ENCODE data around the gene BMP2K.
A peak's percentile ranks its signal among the peaks of the same experiment; 100 is the strongest.

The BMP2K gene

DNA sequence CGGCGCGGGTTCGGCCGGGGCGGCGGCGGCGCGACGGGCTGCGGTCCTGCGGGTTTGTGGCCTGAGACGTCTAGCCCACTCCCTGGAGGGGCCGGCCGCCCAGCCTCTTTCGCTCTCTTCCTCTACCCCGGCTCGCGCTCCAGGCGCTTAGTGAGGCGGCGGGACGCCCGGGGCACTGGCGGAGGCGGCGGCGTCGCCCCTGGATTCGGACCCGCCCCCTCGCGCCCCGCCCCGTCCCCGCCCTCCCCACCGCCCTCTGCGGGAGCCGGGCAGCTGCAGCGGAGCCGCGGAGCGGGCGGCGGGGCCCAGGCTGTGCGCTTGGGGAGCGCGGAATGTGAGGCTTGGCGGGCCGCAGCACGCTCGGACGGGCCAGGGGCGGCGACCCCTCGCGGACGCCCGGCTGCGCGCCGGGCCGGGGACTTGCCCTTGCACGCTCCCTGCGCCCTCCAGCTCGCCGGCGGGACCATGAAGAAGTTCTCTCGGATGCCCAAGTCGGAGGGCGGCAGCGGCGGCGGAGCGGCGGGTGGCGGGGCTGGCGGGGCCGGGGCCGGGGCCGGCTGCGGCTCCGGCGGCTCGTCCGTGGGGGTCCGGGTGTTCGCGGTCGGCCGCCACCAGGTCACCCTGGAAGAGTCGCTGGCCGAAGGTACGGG is at the start of gene BMP2K:
Gene BMP2K, plus strand, starts transcription at position 272 of the 650 bp plus-strand sequence. Its CDS starts 194 bp downstream, at position 466.
- Histone ChIP-seq H3K27ac (peak within 1 kb of the TSS; percentile 98 to 99), H3K9me3 (no peaks in the 10 kb centered on the region), H3K4me3 (peak within 1 kb of the TSS; percentile 78 to 92), H3K4me1 (peaks cover 0 to 39% (median 4%) of the 10 kb centered on the region in 4 donors), H3K36me3 (no peaks in the 10 kb centered on the region), H3K27me3 (no peaks in the 10 kb centered on the region)
- peak; percentile 66 to 89 for DNase-seq
- TF ChIP-seq, protein P1, sequence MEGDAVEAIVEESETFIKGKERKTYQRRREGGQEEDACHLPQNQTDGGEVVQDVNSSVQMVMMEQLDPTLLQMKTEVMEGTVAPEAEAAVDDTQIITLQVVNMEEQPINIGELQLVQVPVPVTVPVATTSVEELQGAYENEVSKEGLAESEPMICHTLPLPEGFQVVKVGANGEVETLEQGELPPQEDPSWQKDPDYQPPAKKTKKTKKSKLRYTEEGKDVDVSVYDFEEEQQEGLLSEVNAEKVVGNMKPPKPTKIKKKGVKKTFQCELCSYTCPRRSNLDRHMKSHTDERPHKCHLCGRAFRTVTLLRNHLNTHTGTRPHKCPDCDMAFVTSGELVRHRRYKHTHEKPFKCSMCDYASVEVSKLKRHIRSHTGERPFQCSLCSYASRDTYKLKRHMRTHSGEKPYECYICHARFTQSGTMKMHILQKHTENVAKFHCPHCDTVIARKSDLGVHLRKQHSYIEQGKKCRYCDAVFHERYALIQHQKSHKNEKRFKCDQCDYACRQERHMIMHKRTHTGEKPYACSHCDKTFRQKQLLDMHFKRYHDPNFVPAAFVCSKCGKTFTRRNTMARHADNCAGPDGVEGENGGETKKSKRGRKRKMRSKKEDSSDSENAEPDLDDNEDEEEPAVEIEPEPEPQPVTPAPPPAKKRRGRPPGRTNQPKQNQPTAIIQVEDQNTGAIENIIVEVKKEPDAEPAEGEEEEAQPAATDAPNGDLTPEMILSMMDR (IDR thresholded peaks at IDR 0.05): peak in 1 of 2 experiments; percentile 8
- intact Hi-C loops (cut with DNase I; ENCODE audit: low total_unique reads): loop anchor here (10.0 kb wide), 1 partner anchor 131 kb away; no protein-coding TSS in a partner anchor

DNA sequence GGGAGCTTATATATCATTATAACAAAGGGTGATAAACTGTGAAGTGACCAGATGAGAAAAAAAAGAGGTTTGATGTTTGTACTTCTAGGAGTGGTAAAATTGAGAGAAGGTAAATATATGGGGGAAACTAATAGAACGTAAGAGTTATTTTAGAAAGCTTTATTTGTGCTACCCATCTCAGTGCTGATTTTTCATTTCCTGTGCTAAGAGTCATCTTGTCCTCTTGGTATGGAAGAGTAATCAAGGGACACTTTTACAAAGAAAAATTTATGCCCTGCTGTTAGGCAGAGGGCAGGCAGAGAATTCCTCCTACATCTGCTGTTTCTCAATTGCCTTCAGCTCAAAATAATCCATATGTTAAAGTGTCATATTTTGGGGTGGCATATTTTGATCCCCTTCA is 49.6 kb upstream of the BMP2K start:
- TF ChIP-seq, protein P1 (IDR thresholded peaks at IDR 0.05): no peak
- no peaks in the 10 kb centered on the region for H3K36me3 ChIP-seq
- H3K9me3 ChIP-seq: no peaks in the 10 kb centered on the region
- no peak for DNase-seq
- no peak overlapping the region for H3K27ac ChIP-seq
- no peak overlapping the region for H3K4me3 ChIP-seq
- no peaks in the 10 kb centered on the region for H3K27me3 ChIP-seq
- H3K4me1 ChIP-seq: no peaks in the 10 kb centered on the region
- intact Hi-C loops (cut with DNase I; ENCODE audit: low total_unique reads): no loop called here

DNA sequence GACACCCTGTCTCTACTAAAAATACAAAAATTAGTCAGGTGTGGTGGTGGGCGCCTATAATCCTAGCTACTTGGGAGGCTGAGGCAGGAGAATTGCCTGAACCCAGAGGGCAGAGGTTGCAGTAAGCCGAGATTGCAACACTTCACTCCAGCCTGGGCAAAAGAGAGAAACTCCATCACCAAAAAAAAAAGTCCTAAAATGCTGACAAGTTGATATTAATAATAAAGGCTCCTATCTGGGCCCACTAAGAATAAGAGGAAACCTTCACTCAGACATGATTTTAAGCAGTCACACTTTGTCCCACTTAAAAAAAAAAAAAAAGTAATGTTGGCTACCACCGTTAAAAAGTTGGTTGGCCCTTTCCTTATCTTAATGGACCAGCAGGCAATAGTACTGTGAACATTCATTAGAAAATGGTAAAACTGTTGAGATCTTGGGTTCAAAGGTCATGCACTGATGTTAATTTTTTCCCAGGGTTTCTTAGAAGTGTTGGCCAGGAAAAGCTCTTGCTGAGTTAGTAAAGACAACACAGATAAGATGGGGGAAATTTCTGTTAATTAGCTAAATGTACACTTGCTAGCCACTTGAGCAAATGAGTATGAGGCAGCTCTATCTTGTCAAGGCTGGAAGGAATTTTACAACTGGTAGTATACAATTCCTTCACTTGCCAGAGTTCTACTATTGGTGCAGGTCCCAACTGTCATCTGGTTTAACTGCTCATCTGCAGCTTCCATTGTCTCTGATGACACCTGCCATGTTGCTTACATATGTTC is 43.6 kb upstream of the BMP2K start:
- intact Hi-C loops (cut with DNase I; ENCODE audit: low total_unique reads): no loop called here
- no peaks in the 10 kb centered on the region for H3K27me3 ChIP-seq
- H3K9me3 ChIP-seq: no peaks in the 10 kb centered on the region
- TF ChIP-seq, protein P1 (IDR thresholded peaks at IDR 0.05): no peak
- no peaks in the 10 kb centered on the region for H3K36me3 ChIP-seq
- no peak overlapping the region for H3K27ac ChIP-seq
- no peak for DNase-seq
- no peak overlapping the region for H3K4me3 ChIP-seq
- no peaks in the 10 kb centered on the region for H3K4me1 ChIP-seq

DNA sequence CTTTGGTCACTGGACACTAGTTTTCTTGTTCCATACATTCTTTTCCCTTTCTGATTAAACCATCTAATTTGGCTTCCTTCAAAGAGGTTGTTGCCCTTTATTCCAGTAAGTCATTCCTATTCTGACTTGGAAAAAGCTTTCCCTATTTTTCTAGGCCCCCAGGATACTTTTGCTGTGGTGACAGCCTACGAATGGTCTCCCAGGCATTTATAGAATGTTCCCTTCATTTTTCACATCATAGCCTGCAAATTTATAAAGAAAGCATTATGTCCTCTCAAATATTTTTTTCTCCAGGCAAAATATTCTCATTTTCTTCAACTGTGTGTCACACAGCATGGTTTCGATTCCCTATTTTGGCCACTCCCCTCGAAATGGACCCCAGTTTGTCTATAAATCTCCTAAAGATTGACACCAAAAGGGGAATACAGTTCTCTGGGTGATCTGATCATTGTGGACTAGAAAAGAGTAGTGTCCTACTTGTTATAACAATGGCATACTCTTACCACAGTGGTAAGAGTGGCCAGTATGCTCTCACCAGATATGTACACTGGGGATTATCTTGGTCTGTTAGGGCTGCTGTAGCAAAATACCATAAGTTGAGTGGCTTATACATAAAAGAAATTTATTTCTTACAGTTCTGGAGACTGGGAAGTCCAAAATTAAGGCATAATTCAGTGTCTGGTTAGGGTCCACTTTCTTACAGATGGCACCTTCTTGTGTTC is 41.5 kb upstream of the BMP2K start:
- no peak for DNase-seq
- intact Hi-C loops (cut with DNase I; ENCODE audit: low total_unique reads): no loop called here
- Histone ChIP-seq H3K4me1 (no peaks in the 10 kb centered on the region), H3K4me3 (no peak overlapping the region), H3K27ac (no peak overlapping the region), H3K27me3 (no peaks in the 10 kb centered on the region), H3K36me3 (no peaks in the 10 kb centered on the region), H3K9me3 (no peaks in the 10 kb centered on the region)
- TF ChIP-seq, protein P1 (IDR thresholded peaks at IDR 0.05): no peak

DNA sequence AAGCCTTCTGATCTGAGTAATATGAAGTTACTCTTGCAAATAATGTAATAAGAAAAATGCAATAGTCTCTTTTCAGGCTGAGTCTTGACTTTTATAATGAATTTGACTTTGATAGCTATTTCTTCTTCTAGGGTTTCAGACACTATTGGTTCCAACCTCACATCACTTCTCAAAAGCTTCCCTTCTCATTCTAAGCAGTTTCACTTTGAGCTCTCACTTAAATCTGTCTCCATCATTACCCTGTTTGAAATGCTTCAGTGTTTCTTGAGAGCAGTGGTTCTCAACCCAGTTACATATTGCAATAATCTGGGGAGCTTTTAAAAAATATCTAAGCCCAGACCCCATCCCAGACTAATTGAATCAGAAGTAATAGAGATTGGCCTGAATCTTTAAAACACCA is 40.5 kb upstream of the BMP2K start:
- intact Hi-C loops (cut with DNase I; ENCODE audit: low total_unique reads): no loop called here
- no peaks in the 10 kb centered on the region for H3K9me3 ChIP-seq
- DNase-seq: no peak
- no peak overlapping the region for H3K27ac ChIP-seq
- H3K27me3 ChIP-seq: no peaks in the 10 kb centered on the region
- H3K36me3 ChIP-seq: no peaks in the 10 kb centered on the region
- TF ChIP-seq, protein P1 (IDR thresholded peaks at IDR 0.05): no peak
- H3K4me1 ChIP-seq: no peaks in the 10 kb centered on the region
- H3K4me3 ChIP-seq: no peak overlapping the region

All from tibial artery (tissue), 4 donors.